CD4-positive, alpha-beta T cell (primary cell): ENCODE measurements around the gene ARHGAP25. TPM values are rescaled to one million over a fixed set of nuclear protein-coding genes. Genes with fewer than 3 reads are reported as not detected.
A peak's percentile ranks its signal among the peaks of the same experiment; 100 is the strongest.
"Not testable (repeated sequence)": the region's sequence is repeated elsewhere in the genome, so short reads cannot be mapped to it uniquely, and the experiment has no call there.

ENCODE experiments used
- ATAC-seq: fragments of 200-7000 bp; cut with Tn5 transposase; one replicate; pipeline ENCODE4 v1.10.0; 2022; ENCODE audit warnings: mild to moderate bottlenecking; ENCODE audit not compliant: poor library complexity
- CTCF ChIA-PET: fragments of 350-600 bp; sonication (Branson Sonifier 250); formaldehyde crosslinking; loops from one replicate; lab custom pipeline; 2021; ENCODE audit warnings: antibody characterized with exemption, inconsistent platforms; lab: Charles Lee
- POLR2A ChIA-PET: fragments of 350-600 bp; sonication (Branson Sonifier 250); formaldehyde crosslinking; loops from one replicate; lab custom pipeline; 2021; ENCODE audit warnings: antibody characterized with exemption, inconsistent platforms; lab: Charles Lee
- DNase-seq, 14 experiments: peaks; one replicate each; pipeline ENCODE4 v3.0.0-alpha.2; 2013 to 2020; ENCODE audit warnings: mixed read lengths in 2 of 14
- H3K27ac ChIP-seq, 2 donors: one replicate each; pipeline versions ENCODE4 v1.5.1 to v1.7.0; 2013; ENCODE audit warnings: low read length in 2 of 2, low read depth in 1 of 2, mild to moderate bottlenecking in 1 of 2
- H3K27me3 ChIP-seq, 2 experiments: 1 replicate in 1 of 2; 2 replicates in 1 of 2; pipeline versions ENCODE4 v1.6.1 to v1.7.0; 2013; ENCODE audit warnings: low read length in 2 of 2, control low read depth in 1 of 2, mild to moderate bottlenecking in 1 of 2, moderate library complexity in 1 of 2; ENCODE audit not compliant: insufficient read depth in 2 of 2, control insufficient read depth in 1 of 2
- H3K36me3 ChIP-seq: one replicate; pipeline ENCODE4 v1.6.1; 2013; ENCODE audit warnings: low read length, control low read depth; ENCODE audit not compliant: insufficient read depth
- H3K4me1 ChIP-seq: one replicate; pipeline ENCODE4 v1.6.1; 2013; ENCODE audit warnings: low read length, control low read depth; ENCODE audit not compliant: insufficient read depth
- H3K4me3 ChIP-seq: one replicate; pipeline ENCODE4 v1.5.1; 2013; ENCODE audit warnings: mild to moderate bottlenecking, low read length, moderate library complexity
- H3K9me3 ChIP-seq, 2 experiments: 1 replicate in 1 of 2; 2 replicates in 1 of 2; pipeline versions ENCODE4 v1.6.1 to v1.7.0; 2013; ENCODE audit warnings: low read length in 2 of 2, mild to moderate bottlenecking in 2 of 2, control low read depth in 1 of 2, moderate library complexity in 1 of 2; ENCODE audit not compliant: control insufficient read depth in 1 of 2, insufficient read depth in 1 of 2
- H3K27ac Mint-ChIP-seq: one replicate; pipeline ENCODE4 v1.8.0; 2020; ENCODE audit warnings: mixed read lengths
- H3K27me3 Mint-ChIP-seq: one replicate; pipeline ENCODE4 v1.8.0; 2021; ENCODE audit warnings: mixed read lengths
- H3K36me3 Mint-ChIP-seq: one replicate; pipeline ENCODE4 v1.8.0; 2021; ENCODE audit warnings: low read depth, mixed read lengths
- H3K4me1 Mint-ChIP-seq: one replicate; pipeline ENCODE4 v1.8.0; 2021; ENCODE audit warnings: low read depth, mixed read lengths
- H3K4me3 Mint-ChIP-seq: one replicate; pipeline ENCODE4 v1.8.0; 2020; ENCODE audit warnings: mild to moderate bottlenecking, mixed read lengths
- H3K9me3 Mint-ChIP-seq: one replicate; pipeline ENCODE4 v1.8.0; 2020; ENCODE audit warnings: mixed read lengths
- CTCF ChIP-seq: fragments of 200-600 bp; IDR thresholded peaks from one replicate; pipeline ENCODE4 v1.8.0; 2022; ENCODE audit warnings: antibody characterized with exemption, mild to moderate bottlenecking
- intact Hi-C, 2 experiments: fragments of 100-400 bp; cut with DNase I in 1 of 2; cut with micrococcal nuclease in 1 of 2; formaldehyde crosslinking; loops; one replicate each; pipeline versions ENCODE4 v1.15.1 to v1.9.0; 2023 to 2025; cut with DNase I, micrococcal nuclease
- total RNA-seq, 174 experiments: library from RNA in 2 of 174; stranded (reverse) in 2 of 174; gene quantifications; one replicate each; pipeline ENCODE4 v1.2.3 and lab custom pipeline; 2021 to 2026

ARHGAP25 gene
- total RNA-seq, 2 experiments from 2014 or later = 39.3 to 41.8 TPM

GRCh38 chr2:68800517-68800916, 65.9 kb downstream of the ARHGAP25 start:
- CTCF ChIA-PET = interaction anchor here (1.4 to 1.6 kb wide), 2 partner anchors 49 to 337 kb away, joined by 3 to 5 read pairs; no protein-coding TSS in a partner anchor
- Histone ChIP-seq H3K9me3 (no peaks in the 10 kb centered on the region), H3K36me3 (peaks cover 88% of the 10 kb centered on the region), H3K4me1 (peaks cover 33% of the 10 kb centered on the region), H3K4me3 (no peak overlapping the region), H3K27me3 (no peaks in the 10 kb centered on the region), H3K27ac (peak overlapping the region; percentile 18 to 38)
- H3K27ac Mint-ChIP-seq = peak overlapping the region; percentile 69
- TF ChIP-seq CTCF = no peak
- peaks cover 3% of the 10 kb centered on the region for H3K9me3 Mint-ChIP-seq
- peaks cover 63% of the 10 kb centered on the region for H3K4me1 Mint-ChIP-seq
- no peak overlapping the region for H3K4me3 Mint-ChIP-seq
- ATAC-seq = no peak
- peaks cover 45% of the 10 kb centered on the region for H3K36me3 Mint-ChIP-seq
- POLR2A ChIA-PET = no interaction called here
- no peak for DNase-seq
- no peaks in the 10 kb centered on the region for H3K27me3 Mint-ChIP-seq
- intact Hi-C loops = no loop called here

- CTCF ChIA-PET, H3K27ac ChIP-seq, H3K27ac Mint-ChIP-seq, ATAC-seq, H3K27me3 ChIP-seq, H3K9me3 Mint-ChIP-seq, H3K27me3 Mint-ChIP-seq, H3K4me3 ChIP-seq, DNase-seq, H3K9me3 ChIP-seq, intact Hi-C loops, H3K4me3 Mint-ChIP-seq: not testable (repeated sequence)
- POLR2A ChIA-PET = interaction anchor here (1.0 to 1.6 kb wide), 5 partner anchors 13 to 53 kb away, joined by 3 to 4 read pairs (median 4); no protein-coding TSS in a partner anchor
- Histone ChIP-seq H3K36me3 (peaks cover 98% of the 10 kb centered on the region), H3K4me1 (peaks cover 27% of the 10 kb centered on the region)
- H3K36me3 Mint-ChIP-seq = peaks cover 43% of the 10 kb centered on the region
- peaks cover 60% of the 10 kb centered on the region for H3K4me1 Mint-ChIP-seq
Observed at GRCh38 chr2:68802161-68802560, 67.5 kb downstream of the ARHGAP25 start.

- no peak overlapping the region for H3K27ac Mint-ChIP-seq
- CTCF ChIA-PET = interaction anchor here (1.1 kb wide), 1 partner anchor 23 kb away, joined by 3 read pairs; no protein-coding TSS in a partner anchor
Observed at GRCh38 chr2:68805025-68805424, 70.4 kb downstream of the ARHGAP25 start.

More at GRCh38 chr2:68805025-68805424, 70.4 kb downstream of the ARHGAP25 start:
- Histone ChIP-seq H3K36me3 (peaks cover 96% of the 10 kb centered on the region), H3K4me3 (no peak overlapping the region), H3K9me3 (no peaks in the 10 kb centered on the region), H3K27ac (no peak overlapping the region), H3K4me1 (peaks cover 34% of the 10 kb centered on the region), H3K27me3 (no peaks in the 10 kb centered on the region)
- ATAC-seq (no peak), DNase-seq (no peak)
- no peak overlapping the region for H3K4me3 Mint-ChIP-seq
- peaks cover 64% of the 10 kb centered on the region for H3K4me1 Mint-ChIP-seq
- no peaks in the 10 kb centered on the region for H3K9me3 Mint-ChIP-seq
- TF ChIP-seq CTCF = no peak
- peaks cover 44% of the 10 kb centered on the region for H3K36me3 Mint-ChIP-seq
- POLR2A ChIA-PET = interaction anchor here (1.1 kb wide), 1 partner anchor 39 kb away, joined by 3 read pairs; no protein-coding TSS in a partner anchor
- intact Hi-C loops = no loop called here
- no peaks in the 10 kb centered on the region for H3K27me3 Mint-ChIP-seq
